DMS153 (cell line): ENCODE data around the gene DNAH8.

ENCODE experiments used
- DNase-seq: peaks from one replicate; lab custom pipeline; 2025; lab: John Stamatoyannopoulos, UW

DNAH8 gene

DNA sequence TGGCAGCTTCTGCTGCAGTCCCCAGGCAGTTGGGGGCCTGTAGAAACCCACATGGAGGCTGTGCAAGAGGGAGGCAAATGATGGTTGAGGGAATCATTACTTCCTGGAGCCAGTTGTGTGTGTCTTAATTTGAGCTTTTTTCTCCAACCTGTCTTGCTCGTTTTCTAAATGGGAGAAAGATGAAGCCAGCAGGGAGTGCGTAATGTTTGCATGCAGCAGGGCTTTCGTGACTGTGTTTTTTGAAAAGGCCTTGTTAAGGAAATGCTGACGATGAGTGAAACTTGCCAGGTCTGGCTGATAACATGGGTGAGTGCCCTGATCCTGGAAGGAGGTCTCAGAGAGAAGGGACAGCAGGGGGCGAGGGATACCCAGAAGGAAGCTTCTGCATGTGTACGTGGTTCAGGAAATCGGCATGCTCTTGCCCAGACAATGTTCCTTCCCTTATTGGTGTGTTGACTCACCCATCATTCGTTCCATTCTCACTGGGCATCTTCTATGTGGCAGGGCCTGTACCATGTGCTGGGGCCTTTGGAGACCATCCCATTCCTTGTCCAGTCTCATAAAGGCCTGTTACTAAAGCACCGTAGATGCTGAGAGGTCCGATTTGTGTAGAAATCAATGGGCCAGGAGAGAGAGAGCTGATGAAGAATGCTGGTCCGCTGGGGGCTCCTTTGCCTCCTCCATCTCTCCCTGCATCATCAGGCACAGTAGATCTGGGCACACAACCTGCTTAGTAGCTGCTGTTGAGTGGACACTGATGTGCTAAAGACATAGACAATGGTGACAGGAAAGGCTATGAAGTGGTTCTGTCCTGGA, 360.9 kb downstream of the DNAH8 start:
- DNase-seq: no peak

- no peak for DNase-seq
These were observed 361.8 kb downstream of the DNAH8 start for GRCh38 chr6:39076623-39077535.

- DNase-seq: no peak
These were observed 362.9 kb downstream of the DNAH8 start for GRCh38 chr6:39077882-39078594.

- DNase-seq: no peak
These were observed 363.6 kb downstream of the DNAH8 start for GRCh38 chr6:39078695-39079094.

DNA sequence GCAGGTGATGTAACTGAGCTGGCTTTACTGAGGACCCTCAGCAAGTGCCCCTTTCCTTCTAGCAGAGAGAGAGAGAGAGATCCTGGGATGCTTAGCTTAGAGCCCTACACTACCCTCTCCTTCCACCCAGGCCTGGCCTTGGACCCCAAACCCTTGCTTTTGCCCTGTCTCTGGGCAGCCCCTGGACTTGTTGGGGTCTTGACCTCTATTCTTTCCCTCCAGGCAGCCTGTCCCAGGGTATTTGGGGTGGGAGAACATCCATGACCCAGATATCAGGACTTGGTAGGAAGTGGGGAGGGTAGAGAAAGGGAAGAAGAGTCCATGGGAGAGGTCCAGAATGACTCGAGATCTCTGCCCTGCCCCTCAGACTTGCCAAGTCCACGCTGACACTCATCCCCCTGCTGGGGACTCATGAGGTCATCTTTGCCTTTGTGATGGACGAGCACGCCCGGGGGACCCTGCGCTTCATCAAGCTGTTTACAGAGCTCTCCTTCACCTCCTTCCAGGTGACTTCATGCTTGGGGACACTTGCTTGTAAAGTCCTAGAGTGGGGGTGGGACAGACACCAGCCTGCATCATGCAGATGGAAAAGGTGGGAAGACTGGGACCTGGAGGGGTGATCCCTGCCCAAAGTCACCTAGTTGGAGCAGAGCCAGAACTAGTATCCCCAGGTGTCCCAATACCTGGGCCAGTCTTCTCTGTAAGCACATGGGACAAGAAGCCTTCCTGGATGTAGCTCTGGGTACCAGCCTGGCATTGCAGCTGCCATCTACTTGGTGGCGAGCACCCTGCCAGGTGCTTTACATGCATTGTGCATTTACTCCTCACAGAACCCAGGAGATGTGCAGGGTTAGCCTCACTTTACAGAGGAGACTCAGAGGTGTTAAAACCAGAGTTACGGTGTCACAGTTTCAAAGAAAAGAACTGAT, 364.4 kb downstream of the DNAH8 start:
- DNase-seq: no peak
